B cell (primary cell): Measurements from ENCODE around the gene CDK19. TPM values are rescaled to one million over a fixed set of nuclear protein-coding genes. Genes with fewer than 3 reads are reported as not detected.
"Not testable (repeated sequence)": the region's sequence is repeated elsewhere in the genome, so short reads cannot be mapped to it uniquely, and the experiment has no call there.

Experiments
- ATAC-seq: fragments of 200-7000 bp; cut with Tn5 transposase; one replicate; pipeline ENCODE4 v1.10.0; 2021; ENCODE audit warnings: low read depth, mild to moderate bottlenecking, moderate number of reproducible peaks, moderate library complexity
- CTCF ChIA-PET: fragments of 350-600 bp; sonication (Branson Sonifier 250); formaldehyde crosslinking; loops from one replicate; lab custom pipeline; 2021; ENCODE audit warnings: antibody characterized with exemption, inconsistent platforms; lab: Charles Lee
- POLR2A ChIA-PET: fragments of 350-600 bp; sonication (Branson Sonifier 250); formaldehyde crosslinking; loops from one replicate; lab custom pipeline; 2021; ENCODE audit warnings: antibody characterized with exemption; lab: Charles Lee
- DNase-seq: peaks from one replicate; pipeline ENCODE4 v3.0.0; 2013
- H2AFZ ChIP-seq: 2 replicates; pipeline ENCODE4 v1.6.1; 2012; ENCODE audit warnings: mild to moderate bottlenecking, low read depth, low read length; ENCODE audit not compliant: insufficient read depth, poor library complexity, severe bottlenecking
- H3K27ac ChIP-seq, 2 donors: 1 replicate in 1 of 2; 2 replicates in 1 of 2; pipeline ENCODE4 v1.5.1; 2012 to 2013; ENCODE audit warnings: low read length in 2 of 2, mild to moderate bottlenecking in 2 of 2, moderate library complexity in 1 of 2
- H3K27me3 ChIP-seq, 4 experiments: fragments of 200-600 bp in 1 of 4; sonication (generic) in 1 of 4; replicated peaks in 1 of 4; 1 replicate in 2 of 4; 2 replicates in 2 of 4; pipeline versions ENCODE4 v1.6.1 to v1.7.0; 2013 to 2016; ENCODE audit warnings: low read length in 3 of 4, mild to moderate bottlenecking in 2 of 4, mixed read lengths in 1 of 4, moderate library complexity in 1 of 4; ENCODE audit not compliant: insufficient read depth in 4 of 4, control insufficient read depth in 3 of 4; ENCODE audit errors: control extremely low read depth in 1 of 4
- H3K36me3 ChIP-seq, 2 experiments: replicated peaks in 1 of 2; 1 replicate in 1 of 2; 2 replicates in 1 of 2; pipeline versions ENCODE4 v1.6.1 to v1.7.1; 2013; ENCODE audit warnings: low read length in 1 of 2; ENCODE audit not compliant: insufficient read depth in 2 of 2, control insufficient read depth in 1 of 2; ENCODE audit errors: control extremely low read depth in 1 of 2, extremely low read depth in 1 of 2
- H3K4me1 ChIP-seq, 2 donors: fragments of 200-600 bp in 1 of 2; sonication (generic) in 1 of 2; 1 replicate in 1 of 2; 2 replicates in 1 of 2; pipeline versions ENCODE4 v1.5.1 to v1.6.1; 2013 to 2017; ENCODE audit warnings: low read length in 2 of 2; ENCODE audit not compliant: control insufficient read depth in 2 of 2, insufficient read depth in 2 of 2
- H3K4me2 ChIP-seq: replicated peaks from 2 replicates; pipeline ENCODE3; 2012; ENCODE audit warnings: mild to moderate bottlenecking, low read depth, low read length; ENCODE audit not compliant: poor library complexity, severe bottlenecking
- H3K4me3 ChIP-seq, 5 experiments: fragments of 200-600 bp in 1 of 5; sonication (generic) in 1 of 5; 1 replicate in 3 of 5; 2 replicates in 2 of 5; pipeline versions ENCODE4 v1.5.1 to v1.7.0; 2011 to 2016; ENCODE audit warnings: low read length in 4 of 5, mild to moderate bottlenecking in 4 of 5, low read depth in 2 of 5, control low read depth in 1 of 5, moderate library complexity in 1 of 5; ENCODE audit not compliant: insufficient read depth in 1 of 5; ENCODE audit errors: control extremely low read depth in 1 of 5, extremely low read depth in 1 of 5
- H3K79me2 ChIP-seq: fragments of 200-600 bp; sonication (generic); one replicate; pipeline ENCODE4 v1.6.0; 2016; ENCODE audit warnings: low read length; ENCODE audit not compliant: control insufficient read depth, insufficient read depth
- H3K9ac ChIP-seq: fragments of 200-600 bp; sonication (generic); 2 replicates; pipeline ENCODE4 v1.6.1; 2017; ENCODE audit warnings: mild to moderate bottlenecking, low read length, moderate library complexity
- H3K9me3 ChIP-seq, 3 donors: one replicate each; pipeline versions ENCODE4 v1.6.1 to v1.7.1; 2013; ENCODE audit warnings: low read length in 2 of 3; ENCODE audit not compliant: control insufficient read depth in 2 of 3, insufficient read depth in 1 of 3; ENCODE audit errors: control extremely low read depth in 1 of 3
- H4K20me1 ChIP-seq: 2 replicates; pipeline ENCODE4 v1.6.0; 2012; ENCODE audit warnings: mild to moderate bottlenecking, low read length; ENCODE audit not compliant: insufficient read depth, control insufficient read depth, poor library complexity, severe bottlenecking
- H3K27ac Mint-ChIP-seq: one replicate; pipeline ENCODE4 v1.8.0; 2021; ENCODE audit warnings: mixed read lengths
- H3K27me3 Mint-ChIP-seq: one replicate; pipeline ENCODE4 v1.8.0; 2021; ENCODE audit warnings: mixed read lengths
- H3K4me1 Mint-ChIP-seq: one replicate; pipeline ENCODE4 v1.8.0; 2021; ENCODE audit warnings: mixed read lengths
- H3K4me3 Mint-ChIP-seq: one replicate; pipeline ENCODE4 v1.8.0; 2021; ENCODE audit warnings: mixed read lengths
- H3K9me3 Mint-ChIP-seq: one replicate; pipeline ENCODE4 v1.8.0; 2022; ENCODE audit warnings: mixed read lengths; ENCODE audit not compliant: insufficient read depth
- EZH2 ChIP-seq: IDR thresholded peaks from 2 replicates; pipeline ENCODE4 v1.6.1; 2012; ENCODE audit warnings: borderline replicate concordance, low read depth, mild to moderate bottlenecking, moderate library complexity, low read length; ENCODE audit not compliant: insufficient read depth, poor library complexity, severe bottlenecking
- WGBS: methylation state at CpG from one replicate; pipeline ENCODE4 v1.1.5; 2013; ENCODE audit warnings: missing lambda C conversion rate; ENCODE audit not compliant: insufficient coverage; 5-methylcytosine and 5-hydroxymethylcytosine counted together
- intact Hi-C: fragments of 100-400 bp; cut with micrococcal nuclease; formaldehyde crosslinking; loops from one replicate; pipeline ENCODE4 v1.10.0; 2022
- polyA plus RNA-seq: library from polyadenylated mRNA; depleted of rRNA; stranded (reverse); fragments of >200 nt; gene quantifications from 2 replicates; pipeline ENCODE4 v1.2.3, GENCODE V29; 2012
- total RNA-seq, 2 donors: library from RNA; stranded (reverse); fragments of 120-200 nt in 1 of 2; gene quantifications; 1 replicate in 1 of 2; 2 replicates in 1 of 2; pipeline versions ENCODE4 v1.2.3 to v1.2.4, GENCODE V29; 2013 to 2022
- TF ChIP-seq, protein P1 (sequence below): fragments of 200-600 bp; IDR thresholded peaks from one replicate; pipeline ENCODE4 v1.8.0; 2022; ENCODE audit warnings: antibody characterized with exemption, mild to moderate bottlenecking

The CDK19 gene
- total and polyA plus RNA-seq, 2 donors (not counting 1 experiment from before 2014, with no cell fraction given), result 8.7 to 44.8 TPM

DNA sequence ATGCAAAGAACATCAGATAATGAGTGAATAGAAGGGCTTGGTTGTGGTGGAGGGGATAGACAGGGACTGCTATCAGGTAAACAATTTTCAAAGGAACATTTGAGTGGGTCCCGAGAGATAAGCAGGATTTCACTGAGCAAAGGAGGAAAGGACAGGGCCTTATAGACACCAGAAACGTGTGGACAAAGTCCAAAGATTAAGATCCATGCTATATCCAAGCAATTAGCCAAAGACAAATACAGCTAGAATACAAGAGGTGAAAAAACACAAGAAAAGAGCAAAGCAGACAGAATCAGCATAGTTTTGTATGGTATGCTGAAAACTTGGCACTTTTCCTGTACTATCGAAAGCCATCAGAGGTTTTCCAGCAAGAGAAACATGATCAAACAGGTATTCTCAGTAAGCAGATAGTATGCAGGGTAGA, 59.8 kb downstream of the CDK19 start:
- CTCF ChIA-PET, result no interaction called here

DNA sequence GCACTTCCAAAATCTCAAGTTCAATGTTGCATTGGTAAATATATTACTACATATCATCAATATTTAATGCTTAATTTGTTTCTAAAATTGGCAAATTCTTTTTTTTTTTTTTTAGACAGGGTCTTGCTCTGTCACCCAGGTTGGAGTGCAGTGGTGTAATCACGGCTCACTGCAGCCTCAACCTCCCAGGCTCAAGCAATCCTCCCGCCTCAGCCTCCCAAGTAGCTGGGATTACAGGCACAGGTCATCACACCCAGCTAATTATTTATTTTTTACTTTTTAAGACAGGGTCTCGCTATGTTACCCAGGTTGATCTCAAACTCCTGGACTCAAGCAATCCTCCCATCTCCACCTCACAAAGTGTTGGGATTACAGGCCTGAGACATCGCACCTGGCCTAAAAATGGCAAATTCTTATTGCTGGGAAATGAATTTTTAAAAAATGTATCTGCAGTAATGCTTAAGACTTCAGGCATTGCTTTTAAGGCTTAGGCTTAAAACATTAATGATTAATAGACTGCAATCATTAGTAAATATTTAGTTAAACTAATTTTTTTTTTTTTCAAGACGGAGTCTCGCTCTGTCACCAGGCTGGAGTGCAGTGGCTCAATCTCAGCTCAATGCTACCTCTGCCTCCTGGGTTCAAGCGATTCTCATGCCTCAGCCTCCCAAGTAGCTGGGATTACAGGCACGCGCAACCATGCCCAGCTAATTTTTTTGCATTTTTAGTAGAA, 61.2 kb downstream of the CDK19 start:
- H4K20me1 ChIP-seq, H3K4me2 ChIP-seq, H3K9me3 Mint-ChIP-seq, POLR2A ChIA-PET, H3K4me1 ChIP-seq, H3K27me3 Mint-ChIP-seq, H3K27ac ChIP-seq, H3K36me3 ChIP-seq, ATAC-seq, intact Hi-C loops, DNase-seq, H3K4me3 ChIP-seq, H3K27ac Mint-ChIP-seq, H3K9me3 ChIP-seq, H2AFZ ChIP-seq, H3K4me3 Mint-ChIP-seq, H3K9ac ChIP-seq, H3K27me3 ChIP-seq: not testable (repeated sequence)
- CTCF ChIA-PET, result interaction anchor here (1.6 kb wide), 1 partner anchor 123 kb away, joined by 6 read pairs; no protein-coding TSS in a partner anchor
- H3K79me2 ChIP-seq, result peaks cover 32% of the 10 kb centered on the region
- WGBS, result 100% methylated on average over 7 of the region's 9 CpGs
- peaks cover 23% of the 10 kb centered on the region for H3K4me1 Mint-ChIP-seq

More for the DNA sequence above, 59.8 kb downstream of the CDK19 start:
- intact Hi-C loops, result no loop called here
- no peak for ATAC-seq
- Histone ChIP-seq H3K4me3 (no peak overlapping the region), H3K9me3 (no peaks in the 10 kb centered on the region), H3K4me1 (peaks cover 0 to 8% of the 10 kb centered on the region in 2 donors), H3K27me3 (no peaks in the 10 kb centered on the region), H4K20me1 (no peaks in the 10 kb centered on the region), H2AFZ (no peak overlapping the region), H3K9ac (no peak overlapping the region), H3K4me2 (no peak overlapping the region), H3K79me2 (peaks cover 38% of the 10 kb centered on the region), H3K27ac (no peak overlapping the region), H3K36me3 (no peaks in the 10 kb centered on the region)
- Mint-ChIP-seq H3K27ac (no peak overlapping the region), H3K4me3 (no peak overlapping the region), H3K9me3 (no peaks in the 10 kb centered on the region), H3K27me3 (no peaks in the 10 kb centered on the region), H3K4me1 (peaks cover 16% of the 10 kb centered on the region)
- TF ChIP-seq, protein P1, sequence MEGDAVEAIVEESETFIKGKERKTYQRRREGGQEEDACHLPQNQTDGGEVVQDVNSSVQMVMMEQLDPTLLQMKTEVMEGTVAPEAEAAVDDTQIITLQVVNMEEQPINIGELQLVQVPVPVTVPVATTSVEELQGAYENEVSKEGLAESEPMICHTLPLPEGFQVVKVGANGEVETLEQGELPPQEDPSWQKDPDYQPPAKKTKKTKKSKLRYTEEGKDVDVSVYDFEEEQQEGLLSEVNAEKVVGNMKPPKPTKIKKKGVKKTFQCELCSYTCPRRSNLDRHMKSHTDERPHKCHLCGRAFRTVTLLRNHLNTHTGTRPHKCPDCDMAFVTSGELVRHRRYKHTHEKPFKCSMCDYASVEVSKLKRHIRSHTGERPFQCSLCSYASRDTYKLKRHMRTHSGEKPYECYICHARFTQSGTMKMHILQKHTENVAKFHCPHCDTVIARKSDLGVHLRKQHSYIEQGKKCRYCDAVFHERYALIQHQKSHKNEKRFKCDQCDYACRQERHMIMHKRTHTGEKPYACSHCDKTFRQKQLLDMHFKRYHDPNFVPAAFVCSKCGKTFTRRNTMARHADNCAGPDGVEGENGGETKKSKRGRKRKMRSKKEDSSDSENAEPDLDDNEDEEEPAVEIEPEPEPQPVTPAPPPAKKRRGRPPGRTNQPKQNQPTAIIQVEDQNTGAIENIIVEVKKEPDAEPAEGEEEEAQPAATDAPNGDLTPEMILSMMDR, result no peak
- no peak for TF ChIP-seq EZH2
- DNase-seq, result no peak
- POLR2A ChIA-PET, result no interaction called here
- WGBS, result 100% methylated on average over 2 of the region's 3 CpGs
